Sigmoid colon (tissue), 3 donors: ENCODE data around the gene CZIB.

ENCODE experiments used
- CTCF ChIP-seq, 4 experiments: fragments of 450-650 bp in 3 of 4; fragments of 200-600 bp in 1 of 4; IDR thresholded peaks; one replicate each; pipeline ENCODE4 v1.5.1; 2016 to 2019; ENCODE audit warnings: antibody characterized with exemption in 4 of 4, mild to moderate bottlenecking in 3 of 4, moderate library complexity in 2 of 4
- POLR2A ChIP-seq, 2 donors: fragments of 450-650 bp; IDR thresholded peaks; one replicate each; pipeline ENCODE4 v1.6.1; 2016; ENCODE audit warnings: antibody characterized with exemption in 2 of 2, mild to moderate bottlenecking in 2 of 2, moderate library complexity in 2 of 2

GRCh38 chr1:53242381-53242780 is 21.9 kb upstream of the CZIB start:
- TF ChIP-seq POLR2A (IDR thresholded peaks at IDR 0.05), result no peak
- no peak for TF ChIP-seq CTCF (IDR thresholded peaks at IDR 0.05)
